Measurements from ENCODE around the gene KIF26B.
"Not testable (repeated sequence)": the region's sequence is repeated elsewhere in the genome, so short reads cannot be mapped to it uniquely, and the experiment has no call there.

KIF26B gene

GRCh38 chr1:245154429-245155271 is at the start of gene KIF26B:
Gene KIF26B (plus strand): TSS chr1:245154985. CDS start chr1:245155425, 440 bp downstream.
- DNase-seq, result no peak

GRCh38 chr1:245105042-245105441 is 49.7 kb upstream of the KIF26B start:
- DNase-seq, result no peak

- no peak for DNase-seq
These were observed 48.9 kb upstream of the KIF26B start for GRCh38 chr1:245105815-245106410.

- no peak for DNase-seq
These were observed 47.0 kb upstream of the KIF26B start for GRCh38 chr1:245107776-245108114.

GRCh38 chr1:245108246-245108645 is 46.5 kb upstream of the KIF26B start:
- DNase-seq, result no peak

GRCh38 chr1:245108909-245109308 is 45.9 kb upstream of the KIF26B start:
- no peak for DNase-seq

GRCh38 chr1:245110406-245110805 is 44.4 kb upstream of the KIF26B start:
- DNase-seq, result no peak

- DNase-seq, result no peak
These were observed 43.7 kb upstream of the KIF26B start for GRCh38 chr1:245111073-245111472.

GRCh38 chr1:245113649-245114048 is 41.1 kb upstream of the KIF26B start:
- no peak for DNase-seq

- no peak for DNase-seq
These were observed 38.7 kb upstream of the KIF26B start for GRCh38 chr1:245116131-245116530.

- no peak for DNase-seq
These were observed 38.0 kb upstream of the KIF26B start for GRCh38 chr1:245116751-245117150.

GRCh38 chr1:245118066-245118465 is 36.7 kb upstream of the KIF26B start:
- DNase-seq, result no peak

GRCh38 chr1:245118806-245119205 is 36.0 kb upstream of the KIF26B start:
- DNase-seq, result no peak

GRCh38 chr1:245121523-245121922 is 33.3 kb upstream of the KIF26B start:
- no peak for DNase-seq

GRCh38 chr1:245124241-245124640 is 30.5 kb upstream of the KIF26B start:
- no peak for DNase-seq

- no peak for DNase-seq
These were observed 30.1 kb upstream of the KIF26B start for GRCh38 chr1:245124644-245125043.

GRCh38 chr1:245126530-245126929 is 28.3 kb upstream of the KIF26B start:
- DNase-seq, result no peak

GRCh38 chr1:245128381-245129101 is 26.2 kb upstream of the KIF26B start:
- no peak for DNase-seq

- DNase-seq, result no peak
These were observed 25.2 kb upstream of the KIF26B start for GRCh38 chr1:245129319-245130240.

- not testable (repeated sequence) for DNase-seq
These were observed 24.3 kb upstream of the KIF26B start for GRCh38 chr1:245130281-245131025.

- no peak for DNase-seq
These were observed 23.8 kb upstream of the KIF26B start for GRCh38 chr1:245131026-245131393.

GRCh38 chr1:245132771-245133170 is 22.0 kb upstream of the KIF26B start:
- no peak for DNase-seq
